ENCODE data around the gene GRIA2. TPM values are rescaled to one million over a fixed set of nuclear protein-coding genes. Genes with fewer than 3 reads are reported as not detected.

The GRIA2 gene
- total RNA-seq, 1 experiment from 2014 or later = not detected

- Histone ChIP-seq H2AFZ (no peak overlapping the region), H3F3A (ENCODE audit: insufficient read depth, low read depth) (no peaks in the 10 kb centered on the region), H3K36me3 (ENCODE audit: low read depth) (no peaks in the 10 kb centered on the region), H3K27ac (no peak overlapping the region), H3K27me3 (ENCODE audit: insufficient read depth, low read depth) (no peaks in the 10 kb centered on the region), H4K20me1 (ENCODE audit: insufficient read depth) (no peaks in the 10 kb centered on the region), H3K4me1 (replicated peaks; ENCODE audit: insufficient read depth) (no peaks in the 10 kb centered on the region), H3K79me2 (ENCODE audit: low read depth) (no peaks in the 10 kb centered on the region), H3K9me3 (ENCODE audit: insufficient read depth, low read depth) (no peaks in the 10 kb centered on the region), H3K4me3 (no peak overlapping the region), H3K9me2 (ENCODE audit: insufficient read depth) (no peaks in the 10 kb centered on the region), H3K4me2 (no peak overlapping the region)
- intact Hi-C loops (cut with micrococcal nuclease; ENCODE audit: unreplicated experiment) = no loop called here
- ChIA-PET CTCF (interaction anchor here (0.6 kb wide), 1 partner anchor 917 kb away, joined by 3 read pairs; no protein-coding TSS in a partner anchor), POLR2A (ENCODE audit: unreplicated experiment) (no interaction called here)
- TF ChIP-seq EZH2 (IDR thresholded peaks at IDR 0.05; ENCODE audit: low read depth) (no peak), CTCF (conservative IDR thresholded peaks at IDR 0.05) (no peak)
- no TSS peak for BruUV-seq (replicated peaks)
- DNase-seq = no peak
These were observed 83.0 kb downstream of the GRIA2 start for GRCh38 chr4:157303471-157303960.

- no peaks in the 10 kb centered on the region for H3K36me3 ChIP-seq (ENCODE audit: low read depth)
- no peak overlapping the region for H3K4me2 ChIP-seq
- H2AFZ ChIP-seq = no peak overlapping the region
- TF ChIP-seq EZH2 (IDR thresholded peaks at IDR 0.05; ENCODE audit: low read depth) = no peak
- no peak for TF ChIP-seq CTCF (conservative IDR thresholded peaks at IDR 0.05)
- H3K4me3 ChIP-seq = no peak overlapping the region
- no peaks in the 10 kb centered on the region for H3K79me2 ChIP-seq (ENCODE audit: low read depth)
- H3K9me3 ChIP-seq (ENCODE audit: insufficient read depth, low read depth) = no peaks in the 10 kb centered on the region
- H3K27ac ChIP-seq = no peak overlapping the region
- POLR2A ChIA-PET (ENCODE audit: unreplicated experiment) = no interaction called here
- H3K9me2 ChIP-seq (ENCODE audit: insufficient read depth) = no peaks in the 10 kb centered on the region
- H3K4me1 ChIP-seq (replicated peaks; ENCODE audit: insufficient read depth) = no peaks in the 10 kb centered on the region
- intact Hi-C loops (cut with micrococcal nuclease; ENCODE audit: unreplicated experiment) = no loop called here
- CTCF ChIA-PET = no interaction called here
- DNase-seq = no peak
- H3K27me3 ChIP-seq (ENCODE audit: insufficient read depth, low read depth) = no peaks in the 10 kb centered on the region
- no peaks in the 10 kb centered on the region for H4K20me1 ChIP-seq (ENCODE audit: insufficient read depth)
- BruUV-seq (replicated peaks) = no TSS peak
- H3F3A ChIP-seq (ENCODE audit: insufficient read depth, low read depth) = no peaks in the 10 kb centered on the region
These were observed 84.2 kb downstream of the GRIA2 start for GRCh38 chr4:157304769-157305168.

GRCh38 chr4:157312702-157313101 is 92.2 kb downstream of the GRIA2 start:
- POLR2A ChIA-PET (ENCODE audit: unreplicated experiment) = no interaction called here
- no peaks in the 10 kb centered on the region for H3K79me2 ChIP-seq (ENCODE audit: low read depth)
- intact Hi-C loops (cut with micrococcal nuclease; ENCODE audit: unreplicated experiment) = no loop called here
- no peaks in the 10 kb centered on the region for H3K27me3 ChIP-seq (ENCODE audit: insufficient read depth, low read depth)
- no peak for TF ChIP-seq CTCF (conservative IDR thresholded peaks at IDR 0.05)
- no peak for TF ChIP-seq EZH2 (IDR thresholded peaks at IDR 0.05; ENCODE audit: low read depth)
- H2AFZ ChIP-seq = no peak overlapping the region
- no peaks in the 10 kb centered on the region for H3K9me2 ChIP-seq (ENCODE audit: insufficient read depth)
- no peaks in the 10 kb centered on the region for H3K9me3 ChIP-seq (ENCODE audit: insufficient read depth, low read depth)
- H3K4me2 ChIP-seq = no peak overlapping the region
- H3K4me3 ChIP-seq = no peak overlapping the region
- no peaks in the 10 kb centered on the region for H3F3A ChIP-seq (ENCODE audit: insufficient read depth, low read depth)
- CTCF ChIA-PET = no interaction called here
- DNase-seq = no peak
- no TSS peak for BruUV-seq (replicated peaks)
- no peaks in the 10 kb centered on the region for H4K20me1 ChIP-seq (ENCODE audit: insufficient read depth)
- no peaks in the 10 kb centered on the region for H3K36me3 ChIP-seq (ENCODE audit: low read depth)
- no peak overlapping the region for H3K27ac ChIP-seq
- H3K4me1 ChIP-seq (replicated peaks; ENCODE audit: insufficient read depth) = no peaks in the 10 kb centered on the region
